Spleen (tissue), 11 donors: ENCODE measurements around the gene GDPD5. TPM values are rescaled to one million over a fixed set of nuclear protein-coding genes. Genes with fewer than 3 reads are reported as not detected.
A peak's percentile ranks its signal among the peaks of the same experiment; 100 is the strongest.

ENCODE experiments used
- DNase-seq: peaks from one replicate; pipeline ENCODE4 v3.0.0-alpha.2; 2020
- H3K27ac ChIP-seq, 8 donors: fragments of 200-600 bp; sonication (generic) in 7 of 8; 1 replicate in 4 of 8; 2 replicates in 4 of 8; pipeline versions ENCODE4 v1.5.0 to v1.8.0; 2016 to 2021; ENCODE audit warnings: inconsistent platforms in 4 of 8, mild to moderate bottlenecking in 4 of 8, moderate library complexity in 1 of 8
- H3K27me3 ChIP-seq, 7 donors: fragments of 200-600 bp; sonication (generic) in 6 of 7; replicated peaks in 1 of 7; 1 replicate in 4 of 7; 2 replicates in 3 of 7; pipeline versions ENCODE4 v1.5.0 to v1.8.0; 2016 to 2021; ENCODE audit warnings: inconsistent platforms in 3 of 7, mild to moderate bottlenecking in 1 of 7
- H3K36me3 ChIP-seq, 6 donors: fragments of 200-600 bp; sonication (generic) in 5 of 6; 1 replicate in 4 of 6; 2 replicates in 2 of 6; pipeline versions ENCODE4 v1.5.0 to v1.8.0; 2016 to 2021; ENCODE audit warnings: inconsistent platforms in 2 of 6
- H3K4me1 ChIP-seq, 6 donors: fragments of 200-600 bp; sonication (generic) in 5 of 6; 1 replicate in 3 of 6; 2 replicates in 3 of 6; pipeline versions ENCODE4 v1.5.0 to v1.8.0; 2016 to 2021; ENCODE audit warnings: inconsistent platforms in 3 of 6
- H3K4me3 ChIP-seq, 8 donors: fragments of 200-600 bp; sonication (generic) in 7 of 8; 1 replicate in 4 of 8; 2 replicates in 4 of 8; pipeline versions ENCODE4 v1.5.0 to v1.8.0; 2016 to 2021; ENCODE audit warnings: inconsistent platforms in 4 of 8, mild to moderate bottlenecking in 4 of 8, moderate library complexity in 2 of 8
- H3K9me3 ChIP-seq, 8 donors: fragments of 200-600 bp; sonication (generic) in 7 of 8; 1 replicate in 4 of 8; 2 replicates in 4 of 8; pipeline versions ENCODE4 v1.5.0 to v1.8.0; 2016 to 2021; ENCODE audit warnings: inconsistent platforms in 4 of 8
- POLR2A ChIP-seq, 3 donors: fragments of 450-650 bp; IDR thresholded peaks; one replicate each; pipeline ENCODE4 v1.5.1; 2017; ENCODE audit warnings: antibody characterized with exemption in 3 of 3, mild to moderate bottlenecking in 1 of 3
- POLR2AphosphoS5 ChIP-seq, 3 donors: sonication (generic); formaldehyde crosslinking; IDR thresholded peaks; one replicate each; pipeline ENCODE4 v1.5.1; 2017; ENCODE audit warnings: antibody characterized with exemption in 3 of 3
- WGBS, 5 donors: extraction: QIAGEN DNeasy Blood & Tissue Kit in 3 of 5; methylation state at CpG; one replicate each; pipeline versions ENCODE4 v1.1.5 to v1.1.7; 2013 to 2018; 5-methylcytosine and 5-hydroxymethylcytosine counted together
- intact Hi-C: fragments of 100-400 bp; cut with DNase I; formaldehyde crosslinking; loops from one replicate; pipeline ENCODE4 v1.15.0; 2023; ENCODE audit warnings: low total_unique reads
- polyA plus RNA-seq, 3 donors: library from polyadenylated mRNA; stranded (reverse); fragments of 200-250 nt; gene quantifications; one replicate each; pipeline ENCODE4 v1.2.1, GENCODE V29; 2013
- total RNA-seq, 7 donors: library from RNA; depleted of rRNA in 3 of 7; stranded (reverse); fragments of >200 nt in 3 of 7; fragmentation: NEBNext Ultra II Directional in 4 of 7; extraction: Animal tissue kit (Norgen Biotek cat#: 25700) in 4 of 7; gene quantifications; one replicate each; pipeline versions ENCODE4 v1.1.0 to v1.2.1, GENCODE V29; 2016 to 2021
- TF ChIP-seq, protein P1 (sequence below), 11 experiments: fragments of 200-600 bp in 7 of 11; fragments of 450-650 bp in 4 of 11; sonication (generic) in 4 of 11; IDR thresholded peaks in 8 of 11; conservative IDR thresholded peaks in 3 of 11; 1 replicate in 7 of 11; 2 replicates in 4 of 11; pipeline versions ENCODE4 v1.4.0 to v1.8.0; 2016 to 2021; ENCODE audit warnings: antibody characterized with exemption in 11 of 11, inconsistent platforms in 4 of 11, mild to moderate bottlenecking in 1 of 11
- donor health status: healthy with polysubstance abuse.
- donor health status: DM: no; HTN: no; CAD: no; lungs with moderate emphysema.
- donor health status: DM: no; HTN: no; CAD: no.
- donor health status: Bipolar disorder and iron deficiency.
- donor health status: healthy.
- donor health status: DM: no; HTN: no; CAD: no.
- donor health status: DM: yes; HTN: yes; CAD: no.

GDPD5 gene
- total and polyA plus RNA-seq, 10 donors = 44.6 to 273 (median 146) TPM

- H3K27ac ChIP-seq = peak overlapping the region; percentile 44 to 80 (median 68)
- H3K36me3 ChIP-seq = no peaks in the 10 kb centered on the region
- no peaks in the 10 kb centered on the region for H3K27me3 ChIP-seq
- DNase-seq = no peak
- H3K9me3 ChIP-seq = no peaks in the 10 kb centered on the region
- 25 to 46% (median 36%) methylated on average over 13 to 15 of the region's 15 CpGs for WGBS, 5 donors
- no peak overlapping the region for H3K4me3 ChIP-seq
- intact Hi-C loops = loop anchor here (5.0 kb wide), 1 partner anchor 142 kb away; no protein-coding TSS in a partner anchor
- H3K4me1 ChIP-seq = peaks cover 23 to 73% (median 52%) of the 10 kb centered on the region in 6 donors
- TF ChIP-seq, protein P1, sequence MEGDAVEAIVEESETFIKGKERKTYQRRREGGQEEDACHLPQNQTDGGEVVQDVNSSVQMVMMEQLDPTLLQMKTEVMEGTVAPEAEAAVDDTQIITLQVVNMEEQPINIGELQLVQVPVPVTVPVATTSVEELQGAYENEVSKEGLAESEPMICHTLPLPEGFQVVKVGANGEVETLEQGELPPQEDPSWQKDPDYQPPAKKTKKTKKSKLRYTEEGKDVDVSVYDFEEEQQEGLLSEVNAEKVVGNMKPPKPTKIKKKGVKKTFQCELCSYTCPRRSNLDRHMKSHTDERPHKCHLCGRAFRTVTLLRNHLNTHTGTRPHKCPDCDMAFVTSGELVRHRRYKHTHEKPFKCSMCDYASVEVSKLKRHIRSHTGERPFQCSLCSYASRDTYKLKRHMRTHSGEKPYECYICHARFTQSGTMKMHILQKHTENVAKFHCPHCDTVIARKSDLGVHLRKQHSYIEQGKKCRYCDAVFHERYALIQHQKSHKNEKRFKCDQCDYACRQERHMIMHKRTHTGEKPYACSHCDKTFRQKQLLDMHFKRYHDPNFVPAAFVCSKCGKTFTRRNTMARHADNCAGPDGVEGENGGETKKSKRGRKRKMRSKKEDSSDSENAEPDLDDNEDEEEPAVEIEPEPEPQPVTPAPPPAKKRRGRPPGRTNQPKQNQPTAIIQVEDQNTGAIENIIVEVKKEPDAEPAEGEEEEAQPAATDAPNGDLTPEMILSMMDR (IDR thresholded peaks at IDR 0.05 in 8 of 11, conservative IDR thresholded peaks at IDR 0.05 in 3 of 11) = no peak
- no peak for TF ChIP-seq POLR2A (IDR thresholded peaks at IDR 0.05)
- peak in 2 of 3 donors; percentile 42 to 78 for TF ChIP-seq POLR2AphosphoS5 (IDR thresholded peaks at IDR 0.05)
Measured at GRCh38 chr11:75534259-75535069, 8.7 kb upstream of the GDPD5 start.

- H3K36me3 ChIP-seq = no peaks in the 10 kb centered on the region
- TF ChIP-seq, protein P1 (IDR thresholded peaks at IDR 0.05 in 8 of 11, conservative IDR thresholded peaks at IDR 0.05 in 3 of 11) = no peak
- TF ChIP-seq POLR2A (IDR thresholded peaks at IDR 0.05) = no peak
- no peak for TF ChIP-seq POLR2AphosphoS5 (IDR thresholded peaks at IDR 0.05)
- 51 to 86% (median 59%) methylated on average over 1 of the region's 1 CpG for WGBS, 5 donors
Measured at GRCh38 chr11:75533896-75534258, 8.1 kb upstream of the GDPD5 start.

GRCh38 chr11:75532200-75533048, 6.7 kb upstream of the GDPD5 start:
- no peaks in the 10 kb centered on the region for H3K9me3 ChIP-seq
- no peak overlapping the region for H3K4me3 ChIP-seq
- DNase-seq = peak; percentile 90
- no peak for TF ChIP-seq POLR2A (IDR thresholded peaks at IDR 0.05)
- peak in 1 of 3 donors; percentile 47 for TF ChIP-seq POLR2AphosphoS5 (IDR thresholded peaks at IDR 0.05)
- TF ChIP-seq, protein P1 (IDR thresholded peaks at IDR 0.05 in 8 of 11, conservative IDR thresholded peaks at IDR 0.05 in 3 of 11) = peak; percentile 72 to 93 (median 86)
- WGBS, 5 donors = 39 to 46% (median 43%) methylated on average over 7 of the region's 7 CpGs
- peaks cover 15 to 63% (median 39%) of the 10 kb centered on the region in 6 donors for H3K4me1 ChIP-seq
- no peaks in the 10 kb centered on the region for H3K36me3 ChIP-seq
- H3K27ac ChIP-seq = peak overlapping the region in 4 of 8 donors; percentile 68 to 79 (median 70)
- no peaks in the 10 kb centered on the region for H3K27me3 ChIP-seq
- intact Hi-C loops = loop anchor here (2.0 to 5.0 kb wide), 2 partner anchors 88 to 140 kb away; no protein-coding TSS in a partner anchor

More at GRCh38 chr11:75533896-75534258, 8.1 kb upstream of the GDPD5 start:
- no peak overlapping the region for H3K4me3 ChIP-seq
- no peaks in the 10 kb centered on the region for H3K9me3 ChIP-seq
- H3K4me1 ChIP-seq = peaks cover 23 to 73% (median 51%) of the 10 kb centered on the region in 6 donors
- H3K27ac ChIP-seq = peak overlapping the region in 6 of 8 donors; percentile 2 to 79 (median 68)
- DNase-seq = no peak
- intact Hi-C loops = loop anchor here (2.0 to 5.0 kb wide), 2 partner anchors 89 to 142 kb away; no protein-coding TSS in a partner anchor
- no peaks in the 10 kb centered on the region for H3K27me3 ChIP-seq
